H1 (cell line): ENCODE data around the gene FBXO38. TPM values are rescaled to one million over a fixed set of nuclear protein-coding genes. Genes with fewer than 3 reads are reported as not detected.
A peak's percentile ranks its signal among the peaks of the same experiment; 100 is the strongest.

Source experiments
- ATF3 ChIP-seq: IDR thresholded peaks from 2 replicates; pipeline ENCODE4 v1.6.1; 2011; ENCODE audit warnings: low read depth, mild to moderate bottlenecking, low read length; ENCODE audit not compliant: insufficient read depth
- BACH1 ChIP-seq: IDR thresholded peaks from 2 replicates; pipeline ENCODE4 v1.6.1; 2012; ENCODE audit warnings: low read length, improper control_type of control experiment
- BCL11A ChIP-seq, 2 experiments: IDR thresholded peaks; one replicate each; pipeline ENCODE4 v1.6.1; 2011; ENCODE audit warnings: low read depth in 2 of 2, low read length in 2 of 2, mild to moderate bottlenecking in 2 of 2
- BRCA1 ChIP-seq: IDR thresholded peaks from 2 replicates; pipeline ENCODE4 v1.6.1; 2012; ENCODE audit warnings: low read depth, low read length, improper control_type of control experiment
- CHD7 ChIP-seq: fragments of 300-600 bp; sonication (generic); IDR thresholded peaks from 2 replicates; pipeline ENCODE4 v1.7.1; 2012; ENCODE audit warnings: low read length, moderate library complexity, mild to moderate bottlenecking, inconsistent platforms; ENCODE audit not compliant: insufficient replicate concordance
- EGR1 ChIP-seq: IDR thresholded peaks from 2 replicates; pipeline ENCODE4 v1.6.1; 2011; ENCODE audit warnings: low read depth, low read length, borderline replicate concordance
- JUND ChIP-seq: IDR thresholded peaks from 2 replicates; pipeline ENCODE4 v1.6.1; 2011; ENCODE audit warnings: mild to moderate bottlenecking, improper control_type of control experiment, low read length
- NRF1 ChIP-seq: IDR thresholded peaks from 2 replicates; pipeline ENCODE4 v1.6.1; 2011; ENCODE audit warnings: mild to moderate bottlenecking, low read depth, low read length, improper control_type of control experiment
- POLR2A ChIP-seq, 2 experiments: IDR thresholded peaks; 1 replicate in 1 of 2; 2 replicates in 1 of 2; pipeline ENCODE4 v1.6.1; 2011; ENCODE audit warnings: low read depth in 2 of 2, low read length in 2 of 2, mild to moderate bottlenecking in 2 of 2; ENCODE audit errors: control extremely low read depth in 1 of 2
- RFX5 ChIP-seq: IDR thresholded peaks from 2 replicates; pipeline ENCODE4 v1.6.1; 2011; ENCODE audit warnings: low read depth, low read length, improper control_type of control experiment, borderline replicate concordance
- TEAD4 ChIP-seq: IDR thresholded peaks from 2 replicates; pipeline ENCODE4 v1.6.1; 2012; ENCODE audit warnings: low read depth, low read length, inconsistent platforms, mixed read lengths
- polyA plus RNA-seq, 7 experiments: library from polyadenylated mRNA; depleted of rRNA in 3 of 7; stranded (reverse) in 5 of 7; unstranded in 2 of 7; fragments of >200 nt in 5 of 7; fragments of 200-250 nt in 2 of 7; gene quantifications; 1 replicate in 5 of 7; 2 replicates in 1 of 7; 4 replicates in 1 of 7; pipeline versions ENCODE4 v1.2.1 to v1.2.3, GENCODE V29; 2011 to 2013; ENCODE audit warnings: missing spikeins in 2 of 7, mixed read lengths in 2 of 7
- total RNA-seq: library from RNA; stranded (reverse); fragmentation: NEBNext Ultra II Directional; extraction: Animal tissue kit (Norgen Biotek cat#: 25700); gene quantifications from 2 replicates; pipeline ENCODE4 v1.2.1, GENCODE V29; 2021

FBXO38 gene
- total and polyA plus RNA-seq, 2 of the 8 experiments (the other 6 are each of a cell fraction or from before 2014, with no cell fraction given) = 9.1 to 34.3 TPM

- TF ChIP-seq CHD7 = no peak
- TF ChIP-seq BACH1 = no peak
- no peak for TF ChIP-seq EGR1
- no peak for TF ChIP-seq BCL11A (IDR thresholded peaks at IDR 0.05; ENCODE audit: low read depth in 2 of 2, low read length in 2 of 2)
- TF ChIP-seq ATF3 = no peak
- no peak for TF ChIP-seq NRF1
- no peak for TF ChIP-seq JUND
- TF ChIP-seq RFX5 = no peak
- no peak for TF ChIP-seq BRCA1
- no peak for TF ChIP-seq POLR2A (IDR thresholded peaks at IDR 0.05; ENCODE audit: control extremely low read depth in 1 of 2, low read depth in 2 of 2, low read length in 2 of 2)
- TF ChIP-seq TEAD4 = peak; percentile 68
Measured at GRCh38 chr5:148482697-148483462, 99.1 kb downstream of the FBXO38 start (continued).
